Spleen (tissue), 7 donors: ENCODE data around the gene SH3BP4.

Experiments
- CTCF ChIP-seq, 11 experiments: fragments of 200-600 bp in 7 of 11; fragments of 450-650 bp in 4 of 11; sonication (generic) in 4 of 11; IDR thresholded peaks in 8 of 11; conservative IDR thresholded peaks in 3 of 11; 1 replicate in 7 of 11; 2 replicates in 4 of 11; pipeline versions ENCODE4 v1.4.0 to v1.8.0; 2016 to 2021; ENCODE audit warnings: antibody characterized with exemption in 11 of 11, inconsistent platforms in 4 of 11, mild to moderate bottlenecking in 1 of 11
- POLR2A ChIP-seq, 3 donors: fragments of 450-650 bp; IDR thresholded peaks; one replicate each; pipeline ENCODE4 v1.5.1; 2017; ENCODE audit warnings: antibody characterized with exemption in 3 of 3, mild to moderate bottlenecking in 1 of 3
- POLR2AphosphoS5 ChIP-seq, 3 donors: sonication (generic); formaldehyde crosslinking; IDR thresholded peaks; one replicate each; pipeline ENCODE4 v1.5.1; 2017; ENCODE audit warnings: antibody characterized with exemption in 3 of 3
- donor health status: DM: no; HTN: no; CAD: no; lungs with moderate emphysema.
- donor health status: DM: no; HTN: no; CAD: no.
- donor health status: DM: no; HTN: no; CAD: no.

- no peak for TF ChIP-seq CTCF (IDR thresholded peaks at IDR 0.05 in 8 of 11, conservative IDR thresholded peaks at IDR 0.05 in 3 of 11)
- TF ChIP-seq POLR2A (IDR thresholded peaks at IDR 0.05), result no peak
- TF ChIP-seq POLR2AphosphoS5 (IDR thresholded peaks at IDR 0.05), result no peak
These were observed 85.9 kb downstream of the SH3BP4 start for GRCh38 chr2:235037604-235038166.
